Upper lobe of left lung (tissue), 6 donors: ENCODE data around the gene OOSP2. TPM values are rescaled to one million over a fixed set of nuclear protein-coding genes. Genes with fewer than 3 reads are reported as not detected.

Source experiments
- ATAC-seq, 2 donors: fragments of 200-7000 bp; cut with Tn5 transposase; one replicate each; pipeline ENCODE4 v1.9.1; 2022; ENCODE audit warnings: mild to moderate bottlenecking in 2 of 2, moderate library complexity in 2 of 2; ENCODE audit not compliant: low FRiP score in 2 of 2
- DNase-seq, 2 donors: peaks; one replicate each; pipeline ENCODE4 v3.0.0-alpha.2; 2019 to 2020
- H3K27ac ChIP-seq, 4 donors: fragments of 200-600 bp; sonication (generic); one replicate each; pipeline ENCODE4 v1.5.1; 2016 to 2019
- H3K27me3 ChIP-seq, 4 donors: fragments of 200-600 bp; sonication (generic); one replicate each; pipeline ENCODE4 v1.5.1; 2017 to 2019
- H3K36me3 ChIP-seq, 4 donors: fragments of 200-600 bp; sonication (generic); one replicate each; pipeline ENCODE4 v1.5.1; 2016 to 2019
- H3K4me1 ChIP-seq, 4 donors: fragments of 200-600 bp; sonication (generic); one replicate each; pipeline ENCODE4 v1.5.1; 2018 to 2019
- H3K4me3 ChIP-seq, 4 donors: fragments of 200-600 bp; sonication (generic); one replicate each; pipeline ENCODE4 v1.5.1; 2017 to 2019; ENCODE audit warnings: mild to moderate bottlenecking in 2 of 4, moderate library complexity in 1 of 4
- H3K9me3 ChIP-seq, 4 donors: fragments of 200-600 bp; sonication (generic); one replicate each; pipeline ENCODE4 v1.5.1; 2018 to 2019
- EP300 ChIP-seq, 4 donors: sonication (generic); formaldehyde crosslinking; IDR thresholded peaks; one replicate each; pipeline ENCODE4 v1.5.1; 2017; ENCODE audit warnings: antibody characterized with exemption in 4 of 4, control low read depth in 2 of 4
- POLR2A ChIP-seq, 4 donors: fragments of 450-650 bp; IDR thresholded peaks; one replicate each; pipeline ENCODE4 v1.5.1; 2016 to 2017; ENCODE audit warnings: antibody characterized with exemption in 4 of 4, mild to moderate bottlenecking in 2 of 4
- POLR2AphosphoS5 ChIP-seq, 2 donors: sonication (generic); formaldehyde crosslinking; IDR thresholded peaks; one replicate each; pipeline ENCODE4 v1.5.1; 2017; ENCODE audit warnings: antibody characterized with exemption in 2 of 2
- WGBS, 2 donors: methylation state at CpG; one replicate each; pipeline ENCODE4 v1.1.5; 2017 to 2018; 5-methylcytosine and 5-hydroxymethylcytosine counted together
- total RNA-seq, 6 donors: library from RNA; depleted of rRNA in 4 of 6; stranded (reverse); fragments of >200 nt in 4 of 6; gene quantifications; one replicate each; pipeline versions ENCODE4 v1.1.0 to v1.2.1, GENCODE V29; 2016 to 2021
- TF ChIP-seq, protein P1 (sequence below), 6 experiments: fragments of 450-650 bp in 4 of 6; fragments of 200-600 bp in 2 of 6; sonication (generic) in 2 of 6; IDR thresholded peaks; one replicate each; pipeline ENCODE4 v1.5.1; 2016 to 2019; ENCODE audit warnings: antibody characterized with exemption in 6 of 6
- donor health status: DM: no; HTN: no; CAD: no; lungs with moderate emphysema.
- donor health status: DM: no; HTN: yes; CAD: no; lungs with severe emphysema.

OOSP2 gene, protein sequence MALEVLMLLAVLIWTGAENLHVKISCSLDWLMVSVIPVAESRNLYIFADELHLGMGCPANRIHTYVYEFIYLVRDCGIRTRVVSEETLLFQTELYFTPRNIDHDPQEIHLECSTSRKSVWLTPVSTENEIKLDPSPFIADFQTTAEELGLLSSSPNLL
- total RNA-seq = not detected

DNA sequence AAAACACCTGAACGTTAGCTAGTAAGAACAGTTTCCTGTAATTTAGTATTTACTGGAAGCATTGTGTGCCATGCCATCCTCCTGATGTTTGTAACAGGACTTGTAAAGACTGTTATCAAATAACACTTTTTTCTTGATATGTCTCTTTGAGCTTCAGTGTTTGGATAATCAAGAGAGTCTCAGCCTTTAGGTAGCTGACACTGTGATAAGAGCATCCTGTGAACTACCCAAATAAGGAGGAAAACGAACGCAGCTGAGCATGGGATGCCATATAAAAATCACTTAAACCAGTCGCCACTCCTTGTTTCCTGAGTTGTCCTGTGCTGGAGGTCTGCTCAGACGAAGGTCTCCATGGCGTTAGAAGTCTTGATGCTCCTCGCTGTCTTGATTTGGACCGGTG is at the start of gene OOSP2:
Gene OOSP2, plus strand, starts transcription at position 301 of the 400 bp plus-strand sequence. Its CDS starts 51 bp downstream, at position 352.
- H3K4me3 ChIP-seq = no peak within 1 kb of the TSS
- WGBS, 2 donors = 79 to 86% methylated on average over 8 of the region's 8 CpGs
- ATAC-seq = no peak
- H3K36me3 ChIP-seq = no peaks in the 10 kb centered on the region
- H3K4me1 ChIP-seq = no peaks in the 10 kb centered on the region
- no peaks in the 10 kb centered on the region for H3K9me3 ChIP-seq
- no peaks in the 10 kb centered on the region for H3K27me3 ChIP-seq
- no peak for DNase-seq
- H3K27ac ChIP-seq = no peak within 1 kb of the TSS
- no peak for TF ChIP-seq POLR2A (IDR thresholded peaks at IDR 0.05)
- TF ChIP-seq, protein P1, sequence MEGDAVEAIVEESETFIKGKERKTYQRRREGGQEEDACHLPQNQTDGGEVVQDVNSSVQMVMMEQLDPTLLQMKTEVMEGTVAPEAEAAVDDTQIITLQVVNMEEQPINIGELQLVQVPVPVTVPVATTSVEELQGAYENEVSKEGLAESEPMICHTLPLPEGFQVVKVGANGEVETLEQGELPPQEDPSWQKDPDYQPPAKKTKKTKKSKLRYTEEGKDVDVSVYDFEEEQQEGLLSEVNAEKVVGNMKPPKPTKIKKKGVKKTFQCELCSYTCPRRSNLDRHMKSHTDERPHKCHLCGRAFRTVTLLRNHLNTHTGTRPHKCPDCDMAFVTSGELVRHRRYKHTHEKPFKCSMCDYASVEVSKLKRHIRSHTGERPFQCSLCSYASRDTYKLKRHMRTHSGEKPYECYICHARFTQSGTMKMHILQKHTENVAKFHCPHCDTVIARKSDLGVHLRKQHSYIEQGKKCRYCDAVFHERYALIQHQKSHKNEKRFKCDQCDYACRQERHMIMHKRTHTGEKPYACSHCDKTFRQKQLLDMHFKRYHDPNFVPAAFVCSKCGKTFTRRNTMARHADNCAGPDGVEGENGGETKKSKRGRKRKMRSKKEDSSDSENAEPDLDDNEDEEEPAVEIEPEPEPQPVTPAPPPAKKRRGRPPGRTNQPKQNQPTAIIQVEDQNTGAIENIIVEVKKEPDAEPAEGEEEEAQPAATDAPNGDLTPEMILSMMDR (IDR thresholded peaks at IDR 0.05) = no peak
- no peak for TF ChIP-seq EP300 (IDR thresholded peaks at IDR 0.05)
- TF ChIP-seq POLR2AphosphoS5 (IDR thresholded peaks at IDR 0.05) = no peak

DNA sequence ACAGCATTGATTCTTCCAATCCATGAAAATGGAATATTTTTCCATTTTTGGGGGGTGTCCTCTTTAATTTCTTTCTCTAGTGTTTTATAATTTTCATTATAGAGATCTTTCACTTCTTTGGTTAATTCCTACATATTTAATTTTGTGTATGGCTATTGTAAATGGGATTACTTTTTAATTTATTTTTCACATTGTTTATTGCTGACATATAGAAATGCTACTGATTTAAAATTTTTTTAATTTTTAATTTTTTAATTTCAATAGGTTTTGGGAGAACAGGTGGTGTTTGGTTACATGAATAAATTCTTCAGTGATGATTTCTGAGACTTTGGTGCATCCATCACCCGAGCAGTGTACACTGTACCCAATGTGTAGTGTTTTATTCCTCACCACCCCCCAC is 49.8 kb upstream of the OOSP2 start:
- Histone ChIP-seq H3K27ac (no peak overlapping the region), H3K9me3 (no peaks in the 10 kb centered on the region), H3K27me3 (no peaks in the 10 kb centered on the region), H3K36me3 (no peaks in the 10 kb centered on the region), H3K4me1 (no peaks in the 10 kb centered on the region), H3K4me3 (no peak overlapping the region)
- ATAC-seq (no peak), DNase-seq (no peak)
- no peak for TF ChIP-seq POLR2A (IDR thresholded peaks at IDR 0.05)
- TF ChIP-seq POLR2AphosphoS5 (IDR thresholded peaks at IDR 0.05) = no peak
- TF ChIP-seq EP300 (IDR thresholded peaks at IDR 0.05) = no peak
- TF ChIP-seq, protein P1 (IDR thresholded peaks at IDR 0.05) = no peak
- 80 to 93% methylated on average over 1 of the region's 1 CpG for WGBS, 2 donors

DNA sequence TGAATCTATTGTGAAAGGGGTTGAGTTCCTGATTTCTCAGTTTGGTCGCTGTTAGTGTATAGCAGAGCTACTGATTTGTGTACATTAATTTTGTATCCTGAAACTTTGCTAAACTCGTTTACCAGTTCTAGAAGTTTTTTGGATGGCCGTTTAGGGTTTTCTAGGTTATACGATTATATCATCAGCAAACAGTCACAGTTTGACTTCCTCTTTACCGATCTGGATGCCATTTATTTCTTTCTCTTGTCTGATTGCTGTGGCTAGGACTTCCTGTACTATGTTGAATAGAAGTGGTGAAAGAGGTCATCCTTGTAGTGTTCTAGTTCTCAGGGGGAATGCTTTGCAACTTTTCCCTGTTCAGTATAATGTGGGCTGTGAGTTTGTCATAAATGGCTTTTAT is 47.8 kb upstream of the OOSP2 start:
- Histone ChIP-seq H3K4me1 (no peaks in the 10 kb centered on the region), H3K27me3 (no peaks in the 10 kb centered on the region), H3K4me3 (no peak overlapping the region), H3K27ac (no peak overlapping the region), H3K9me3 (no peaks in the 10 kb centered on the region), H3K36me3 (no peaks in the 10 kb centered on the region)
- DNase-seq (no peak), ATAC-seq (no peak)
- no peak for TF ChIP-seq EP300 (IDR thresholded peaks at IDR 0.05)
- TF ChIP-seq, protein P1 (IDR thresholded peaks at IDR 0.05) = no peak
- no peak for TF ChIP-seq POLR2AphosphoS5 (IDR thresholded peaks at IDR 0.05)
- no peak for TF ChIP-seq POLR2A (IDR thresholded peaks at IDR 0.05)
- 38 to 44% methylated on average over 5 of the region's 5 CpGs for WGBS, 2 donors

DNA sequence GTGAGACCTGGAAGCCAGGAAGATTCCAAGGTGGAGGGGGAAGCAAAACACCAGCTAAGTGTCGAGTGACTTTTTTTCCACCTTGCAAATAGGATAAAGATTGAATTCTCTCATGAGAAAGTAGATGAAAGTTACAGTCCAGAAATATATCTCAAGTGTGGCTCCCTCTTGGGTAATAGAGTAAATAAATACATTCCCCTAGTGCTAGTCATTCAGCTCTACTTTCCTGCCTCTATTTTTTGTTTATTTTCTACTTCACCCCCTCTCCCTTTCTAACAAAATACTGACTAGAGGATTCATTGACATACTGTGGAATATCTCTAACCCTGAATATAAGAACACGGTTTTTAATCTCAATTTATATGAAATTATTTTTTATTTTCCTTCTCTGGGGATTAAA is 42.4 kb upstream of the OOSP2 start:
- no peaks in the 10 kb centered on the region for H3K4me1 ChIP-seq
- H3K4me3 ChIP-seq = no peak overlapping the region
- TF ChIP-seq, protein P1 (IDR thresholded peaks at IDR 0.05) = no peak
- TF ChIP-seq EP300 (IDR thresholded peaks at IDR 0.05) (no peak), POLR2AphosphoS5 (IDR thresholded peaks at IDR 0.05) (no peak), POLR2A (IDR thresholded peaks at IDR 0.05) (no peak)
- no peak overlapping the region for H3K27ac ChIP-seq
- H3K36me3 ChIP-seq = no peaks in the 10 kb centered on the region
- DNase-seq (no peak), ATAC-seq (no peak)
- H3K9me3 ChIP-seq = no peaks in the 10 kb centered on the region
- 59 to 70% methylated on average over 2 of the region's 2 CpGs for WGBS, 2 donors
- H3K27me3 ChIP-seq = no peaks in the 10 kb centered on the region

DNA sequence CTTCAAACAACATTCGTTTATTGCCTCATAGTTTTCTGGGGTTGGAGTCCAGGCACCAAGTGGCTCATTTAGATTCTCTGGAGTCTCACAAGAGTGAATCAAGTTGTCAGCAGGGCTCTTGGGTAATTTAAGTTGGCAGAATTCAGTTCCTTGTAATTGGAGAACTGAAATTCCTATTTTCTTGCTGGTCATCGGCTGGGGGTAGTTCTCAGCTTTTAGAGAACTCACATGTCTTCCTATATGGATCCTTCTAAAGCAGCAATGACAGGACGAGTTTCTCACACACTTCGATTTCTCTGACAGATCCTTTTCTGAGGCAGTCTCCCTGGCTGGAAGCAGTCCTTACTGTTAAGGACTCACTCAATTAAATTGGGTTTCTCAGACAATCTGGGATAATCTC is 40.5 kb upstream of the OOSP2 start:
- ATAC-seq (no peak), DNase-seq (no peak)
- H3K4me1 ChIP-seq = no peaks in the 10 kb centered on the region
- H3K27me3 ChIP-seq = no peaks in the 10 kb centered on the region
- no peak overlapping the region for H3K27ac ChIP-seq
- no peaks in the 10 kb centered on the region for H3K36me3 ChIP-seq
- H3K9me3 ChIP-seq = no peaks in the 10 kb centered on the region
- H3K4me3 ChIP-seq = no peak overlapping the region
- 68 to 71% methylated on average over 4 of the region's 4 CpGs for WGBS, 2 donors
- TF ChIP-seq POLR2AphosphoS5 (IDR thresholded peaks at IDR 0.05) = no peak
- TF ChIP-seq, protein P1 (IDR thresholded peaks at IDR 0.05) = no peak
- no peak for TF ChIP-seq EP300 (IDR thresholded peaks at IDR 0.05)
- no peak for TF ChIP-seq POLR2A (IDR thresholded peaks at IDR 0.05)
